Stimulated activated naive CD8-positive, alpha-beta T cell treated with anti-CD3 and anti-CD28 coated beads, Interleukin-15, Interleukin-2, amounts not matched to agents 100 U/mL and 50 U/mL, for 24 hours (primary cell): ENCODE results near the gene PTPRB.

Source experiments
- ATAC-seq: fragments of 150-1000 bp; cut with Tn5 transposase; one replicate; pipeline ENCODE4 v1.10.0; 2021
- DNase-seq: peaks from one replicate; pipeline ENCODE4 v3.0.0; 2021

PTPRB gene

DNA sequence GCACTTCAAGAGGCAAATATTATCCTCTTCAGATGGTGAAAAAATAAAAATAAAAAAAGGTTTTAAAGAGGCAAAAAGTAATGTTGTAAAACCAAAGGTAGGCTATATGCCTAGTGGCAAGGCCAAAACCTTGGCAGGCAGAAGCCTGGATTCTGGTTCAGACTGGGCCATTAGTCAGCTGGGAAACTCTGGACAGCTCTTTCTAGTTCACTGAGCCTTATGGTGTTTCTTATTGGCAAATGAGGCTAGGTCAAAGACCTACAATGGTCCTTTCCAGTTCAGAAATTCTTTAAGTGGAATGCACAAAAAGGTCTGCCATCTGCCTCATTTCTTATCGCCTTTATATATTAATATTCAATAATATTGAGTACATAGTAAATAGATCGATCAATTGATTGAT, 44.6 kb downstream of the PTPRB start:
- no peak for DNase-seq
- no peak for ATAC-seq

DNA sequence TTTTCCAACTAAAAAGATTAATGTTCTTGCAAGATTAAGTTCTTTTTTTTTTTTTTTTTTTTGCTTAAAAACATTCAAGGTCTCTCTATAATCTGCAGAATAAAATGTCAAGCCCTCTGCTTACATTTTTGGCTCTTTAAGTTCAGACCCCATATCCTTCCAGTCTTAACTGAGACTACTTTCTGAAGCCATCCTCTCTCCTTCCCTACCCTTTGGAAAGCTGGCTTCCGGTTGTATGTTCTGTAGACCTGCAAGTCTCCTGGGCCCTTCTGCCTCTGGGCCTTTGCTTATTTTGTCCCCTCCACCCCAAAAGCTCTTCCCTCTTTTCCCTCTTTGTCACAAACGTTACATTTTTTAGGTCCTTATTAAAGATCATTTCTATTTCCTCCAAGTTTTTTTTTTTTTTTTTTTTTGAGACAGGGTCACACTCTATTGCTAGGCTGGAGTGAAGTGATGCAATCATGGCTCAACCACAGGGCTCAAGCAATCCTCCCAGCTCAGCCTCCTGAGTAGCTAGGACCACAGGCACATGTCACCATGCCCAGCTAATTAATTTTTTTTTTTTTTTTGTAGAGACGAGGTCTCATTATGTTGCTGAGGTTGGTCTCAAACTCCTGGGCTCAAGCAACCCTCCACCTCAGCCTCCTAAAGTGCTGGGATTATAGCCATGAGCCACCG, 46.5 kb downstream of the PTPRB start:
- DNase-seq (no peak), ATAC-seq (no peak)

DNA sequence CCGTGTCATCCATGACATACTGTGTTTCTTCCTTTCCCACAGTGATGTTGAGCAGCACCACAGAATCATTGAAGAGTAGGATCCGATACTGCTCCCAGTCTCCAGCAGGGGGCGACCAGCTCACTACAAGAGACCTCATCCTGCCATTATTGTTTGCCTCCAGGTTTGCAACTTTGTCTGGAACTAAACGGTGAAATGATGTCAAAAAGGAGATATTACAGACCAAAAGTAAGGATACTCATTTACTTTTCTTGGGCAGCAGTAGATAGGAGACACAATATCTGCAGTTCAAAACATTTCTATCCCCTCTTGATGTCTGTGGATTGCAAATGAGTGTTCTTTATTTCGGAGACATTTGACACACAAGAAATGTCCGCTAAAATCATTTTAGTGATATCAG, 47.2 kb downstream of the PTPRB start:
- peak; percentile 66 for DNase-seq

DNA sequence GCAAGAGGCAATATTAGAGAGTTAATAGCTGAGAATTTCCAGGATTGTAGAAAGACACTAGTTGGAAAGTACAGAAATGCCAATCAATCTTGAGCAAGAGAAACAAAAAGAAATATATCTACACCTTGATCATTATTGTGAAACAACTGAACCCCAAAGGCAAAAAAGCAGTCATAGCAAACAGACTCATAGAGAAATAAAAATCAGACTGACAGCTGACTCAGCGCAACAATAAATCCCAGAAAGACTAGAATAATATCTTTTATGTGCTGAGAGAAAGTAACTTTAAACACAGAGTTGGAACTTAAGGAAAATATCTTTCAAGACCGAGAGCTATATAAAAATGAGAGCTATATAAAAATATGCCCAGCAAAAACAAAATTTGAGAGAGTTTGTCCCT, 52.9 kb downstream of the PTPRB start:
- DNase-seq, result no peak
- no peak for ATAC-seq

More for the DNA sequence above, 47.2 kb downstream of the PTPRB start:
- ATAC-seq, result no peak

DNA sequence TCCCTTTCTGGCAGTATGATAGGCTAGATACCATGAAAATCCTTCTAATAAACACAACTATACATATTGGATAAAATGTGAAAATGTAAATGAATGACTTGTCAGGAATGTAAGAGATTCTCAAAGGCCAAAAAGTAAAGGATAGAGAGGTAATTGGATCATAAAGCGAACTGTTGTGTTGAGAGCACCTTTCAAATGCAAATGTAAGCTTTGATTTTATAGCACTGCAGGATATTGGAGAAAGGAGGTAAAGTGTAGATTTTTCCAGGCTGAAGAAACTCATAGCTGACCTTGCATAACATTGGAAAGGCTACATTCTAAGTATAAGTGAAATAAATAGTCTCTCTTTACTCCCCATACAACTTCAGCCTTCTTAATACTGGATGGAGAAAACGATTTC, 54.0 kb downstream of the PTPRB start:
- DNase-seq (no peak), ATAC-seq (no peak)

DNA sequence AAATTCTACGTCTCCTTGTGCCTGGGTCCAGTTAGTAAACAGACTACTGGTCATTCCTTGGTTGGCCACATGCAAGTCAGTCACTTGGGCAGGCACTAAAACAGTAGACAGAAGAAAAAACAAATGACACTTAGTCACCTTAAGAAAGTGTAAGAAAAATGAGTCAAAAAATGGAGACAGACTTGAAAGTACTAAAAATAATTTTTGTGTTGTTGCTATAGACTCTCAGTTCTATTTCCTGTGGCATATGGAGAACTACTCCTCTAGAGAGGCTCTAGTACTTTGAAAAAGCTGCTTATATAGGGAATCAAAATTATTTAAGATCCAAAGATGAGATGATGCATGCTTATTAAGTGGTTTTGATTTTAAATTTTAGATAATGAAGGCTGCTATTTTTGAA, 56.0 kb downstream of the PTPRB start:
- ATAC-seq (no peak), DNase-seq (no peak)

DNA sequence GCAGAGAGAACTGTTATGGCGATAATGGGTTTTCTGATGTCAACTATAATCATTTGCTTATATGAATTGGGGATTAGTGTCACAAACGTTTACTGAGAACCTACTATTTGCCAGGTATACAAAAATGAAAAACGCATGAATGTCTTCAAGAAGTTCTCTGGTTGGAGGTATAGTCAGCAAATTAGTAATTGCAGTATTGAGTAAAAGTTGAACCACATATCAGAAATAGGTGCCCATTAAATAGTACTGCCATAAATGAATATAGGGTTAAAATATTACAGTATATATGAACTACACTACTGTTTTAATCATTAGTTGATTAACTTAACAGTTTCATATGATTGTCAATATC, 60.0 kb downstream of the PTPRB start:
- ATAC-seq, result no peak
- DNase-seq, result no peak

DNA sequence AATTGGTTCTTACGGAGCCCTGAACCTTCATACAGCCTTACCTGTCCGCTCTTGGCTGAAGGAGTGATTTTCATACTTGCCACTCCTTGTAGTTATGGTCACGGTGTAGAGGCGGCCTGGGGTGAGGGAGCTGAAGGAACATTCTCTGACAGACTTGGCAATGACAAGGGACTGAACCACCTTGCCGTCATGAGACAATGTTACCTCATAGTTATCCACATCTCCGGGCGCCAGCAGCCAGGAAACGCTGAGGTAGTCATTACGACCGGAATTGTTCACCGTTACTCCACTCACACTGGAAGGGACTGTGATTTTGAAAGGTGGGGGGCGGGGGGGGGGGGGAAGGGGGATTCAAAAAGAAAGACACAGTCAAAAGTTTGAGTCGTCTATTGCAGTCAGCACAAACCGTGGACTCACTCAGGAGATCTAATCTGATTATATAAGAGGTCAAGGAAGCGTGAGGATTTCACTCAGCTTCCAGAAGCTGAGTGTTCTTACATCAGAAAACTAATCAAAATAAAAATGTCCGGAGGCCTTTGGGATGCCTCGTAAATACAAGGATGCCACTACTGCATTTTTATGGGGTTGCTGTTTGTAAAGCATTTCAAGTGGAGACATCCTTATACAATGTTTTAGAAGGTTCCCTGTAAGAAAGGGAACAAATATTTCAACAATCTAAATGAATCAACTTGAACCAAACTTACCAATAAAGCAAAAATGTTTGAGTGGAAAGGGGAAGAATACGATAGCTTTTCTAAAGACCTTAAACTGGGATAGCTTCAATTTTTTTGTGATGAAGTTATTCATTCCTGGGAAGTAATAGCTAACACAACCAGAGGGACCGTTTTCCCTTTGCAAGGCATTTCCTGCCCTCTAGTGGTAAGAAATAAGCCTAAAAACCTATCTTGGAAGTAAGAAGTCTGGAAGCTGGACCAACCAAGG, 60.6 kb downstream of the PTPRB start:
- DNase-seq (no peak), ATAC-seq (no peak)

DNA sequence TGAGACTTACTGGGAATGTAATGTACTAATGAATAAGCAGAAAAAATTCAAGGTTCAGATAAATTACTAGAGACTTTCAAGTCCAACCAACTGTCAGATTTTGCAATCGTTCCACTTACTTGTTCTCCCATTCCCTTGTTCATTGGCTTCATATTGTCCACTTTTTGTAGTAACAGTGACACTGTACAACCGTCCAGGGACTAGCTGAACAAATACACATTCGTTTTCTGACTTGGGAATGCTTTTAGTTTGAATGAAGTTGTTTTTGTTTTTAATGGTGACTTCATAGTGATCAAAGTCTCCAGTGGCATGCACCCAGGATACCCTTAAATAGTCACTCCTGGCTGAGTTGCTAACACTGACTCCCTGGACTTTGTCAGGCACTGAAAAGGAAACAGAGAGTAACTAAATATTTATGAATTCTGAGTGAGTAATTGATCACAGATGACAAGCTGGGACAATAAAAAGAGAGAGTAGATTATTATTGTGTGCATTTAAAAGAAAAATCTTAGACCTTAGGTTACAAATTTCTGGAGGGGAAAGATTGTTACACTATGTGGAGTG, 65.4 kb downstream of the PTPRB start:
- DNase-seq (no peak), ATAC-seq (no peak)

DNA sequence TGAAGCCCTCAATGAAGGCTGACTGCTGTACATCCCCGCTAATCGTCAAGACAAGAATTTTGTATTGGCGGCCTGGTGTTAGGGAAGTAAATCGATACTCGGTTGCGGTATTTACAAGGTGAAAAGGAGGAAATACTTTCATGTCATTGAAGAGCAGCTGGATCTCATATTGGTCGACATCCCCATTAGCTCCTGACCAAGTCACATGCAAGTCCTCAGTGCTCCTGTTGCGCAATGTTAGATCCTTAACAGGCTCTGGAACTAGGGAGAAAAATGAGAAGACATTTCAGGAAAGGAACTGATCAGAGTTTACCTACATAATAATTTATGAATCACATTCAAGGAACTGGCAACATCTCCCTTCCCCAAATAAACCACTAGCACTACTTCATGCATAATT, 66.2 kb downstream of the PTPRB start:
- no peak for ATAC-seq

DNA sequence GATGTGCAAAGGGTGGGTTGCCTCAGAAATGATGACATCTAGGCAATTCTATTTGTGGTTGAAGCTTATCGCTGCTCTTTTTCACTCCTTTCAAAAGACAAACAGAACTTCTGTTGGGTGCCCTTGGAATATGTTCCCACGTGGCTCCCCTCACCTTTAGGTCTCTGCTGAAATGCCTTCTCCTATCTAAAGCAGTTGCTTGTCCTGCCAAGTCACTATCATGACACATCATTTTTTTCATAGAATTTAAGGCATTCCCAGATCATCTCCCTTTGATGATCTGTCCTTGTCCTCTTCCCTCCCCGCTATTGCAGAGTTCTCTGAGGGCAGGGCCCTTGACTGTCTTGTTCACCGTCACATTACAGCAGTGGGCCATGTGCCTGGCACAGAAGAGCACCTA, 75.7 kb downstream of the PTPRB start:
- ATAC-seq (no peak), DNase-seq (no peak)

More for the DNA sequence above, 66.2 kb downstream of the PTPRB start:
- no peak for DNase-seq

DNA sequence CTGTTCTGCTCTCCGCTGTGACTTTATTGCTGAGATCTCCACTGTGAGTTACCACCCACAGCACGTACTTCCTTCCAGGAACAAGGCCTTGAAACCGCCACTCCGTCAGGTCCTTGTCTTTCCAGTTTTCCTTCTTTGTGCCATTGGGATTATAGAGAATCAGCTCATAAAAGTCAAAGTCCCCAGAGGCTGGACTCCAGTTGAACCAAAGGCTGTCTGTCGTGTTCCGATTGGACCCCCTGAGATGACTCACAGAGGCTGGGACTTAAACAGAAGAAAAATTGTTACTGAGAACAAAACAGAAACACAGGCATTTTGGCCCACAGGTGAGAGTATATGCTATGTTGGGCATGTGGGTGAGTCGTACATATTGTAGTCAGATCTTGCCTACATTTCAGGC, 76.6 kb downstream of the PTPRB start:
- no peak for DNase-seq
- no peak for ATAC-seq

DNA sequence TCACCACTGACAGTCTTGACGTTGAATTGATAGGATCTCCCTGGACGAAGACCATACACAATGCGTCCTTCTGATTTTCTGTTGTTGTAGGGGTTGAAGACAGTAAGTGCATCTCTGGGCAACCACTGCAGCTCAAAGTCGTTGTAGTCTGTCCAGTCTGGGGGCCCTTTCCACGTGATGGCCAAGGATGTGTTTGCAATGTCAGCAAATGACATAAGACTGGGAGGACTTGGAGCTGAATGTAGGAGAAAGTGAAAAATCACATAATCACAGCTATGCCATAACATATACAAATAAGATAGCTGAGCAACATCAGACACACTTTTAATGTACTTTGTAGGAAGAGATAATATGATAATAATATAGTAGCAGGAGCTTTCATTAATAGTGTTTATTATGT, 77.8 kb downstream of the PTPRB start:
- ATAC-seq (no peak), DNase-seq (no peak)

DNA sequence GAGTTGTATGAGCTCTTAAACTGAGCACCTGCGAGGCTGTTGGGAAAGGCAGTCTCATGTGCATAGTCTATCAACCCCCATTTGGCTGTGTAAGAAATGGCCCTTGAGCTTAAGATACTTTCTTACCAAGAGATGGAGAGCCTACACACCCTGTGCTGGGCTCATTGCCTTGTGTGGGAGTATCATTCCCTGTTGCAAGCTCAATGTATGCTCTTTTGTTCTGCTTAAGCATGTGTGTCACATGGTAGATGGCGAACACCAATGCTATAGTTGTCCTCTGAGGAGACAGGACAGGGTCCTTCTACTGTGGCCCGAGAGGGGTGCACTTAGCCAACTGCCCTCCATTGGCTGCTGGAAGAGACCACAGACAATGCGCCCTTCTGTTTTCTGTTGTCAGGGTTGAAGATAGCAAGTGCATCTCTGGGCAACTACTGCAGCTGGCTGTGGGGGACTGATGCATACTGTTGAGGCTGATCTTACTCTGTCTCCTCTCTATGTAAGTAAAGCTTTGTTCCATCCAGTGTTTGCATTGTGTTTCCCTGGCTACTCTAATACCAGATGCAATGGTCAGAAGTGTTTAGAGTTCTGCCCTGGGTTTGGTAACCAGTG, 79.5 kb downstream of the PTPRB start:
- DNase-seq, result no peak
- no peak for ATAC-seq

DNA sequence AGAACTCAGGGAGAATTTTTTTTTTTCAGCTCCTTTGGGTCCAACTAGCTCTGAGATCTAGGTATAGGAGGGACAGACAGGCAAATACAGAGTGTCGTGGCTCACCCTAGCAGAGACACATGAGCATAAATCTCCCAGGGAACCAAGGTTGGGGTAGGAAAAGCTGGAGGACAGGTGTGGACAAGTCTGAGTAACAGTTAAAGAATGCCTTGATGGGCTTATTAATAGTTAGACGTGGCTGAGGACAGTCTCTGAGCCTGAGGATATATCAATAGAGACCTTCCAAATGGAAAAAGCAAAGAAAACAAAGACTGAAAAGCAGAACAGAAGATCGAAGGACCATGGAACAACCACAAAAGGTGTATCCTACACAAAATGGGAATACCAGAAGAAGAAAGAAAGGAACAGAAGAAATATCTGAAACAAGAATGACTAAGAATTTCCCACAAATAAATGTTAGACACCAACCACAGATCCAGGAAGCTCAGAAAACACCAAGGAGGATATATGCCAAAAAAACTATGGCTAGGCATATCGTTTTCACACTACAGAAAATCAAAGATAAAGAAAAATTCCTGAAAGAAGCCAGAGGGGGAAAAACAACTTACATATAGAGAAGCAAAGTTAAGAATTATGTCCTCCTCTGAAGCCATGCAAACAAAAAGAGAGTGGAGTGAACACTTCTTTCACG, 80.9 kb downstream of the PTPRB start:
- no peak for DNase-seq
- ATAC-seq, result no peak

DNA sequence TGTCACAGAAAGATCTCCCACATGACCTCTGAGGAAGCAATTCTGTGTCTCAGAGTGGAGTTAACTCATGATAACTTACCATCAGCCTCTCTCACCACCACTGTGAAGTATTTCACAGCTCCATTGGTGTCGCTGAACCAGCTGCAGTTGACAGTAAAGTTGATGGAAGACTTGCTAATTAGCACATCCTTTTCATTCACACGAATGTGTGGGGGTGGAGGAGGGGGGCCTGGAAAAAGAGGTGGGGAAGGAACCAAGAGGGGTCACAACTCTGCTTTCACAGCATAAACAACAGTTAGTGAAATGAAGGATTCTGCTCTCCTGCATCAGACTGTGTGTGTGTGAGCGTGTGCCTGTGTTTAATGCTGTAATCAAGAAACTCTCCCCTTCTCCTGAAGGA, 82.1 kb downstream of the PTPRB start:
- no peak for ATAC-seq

DNA sequence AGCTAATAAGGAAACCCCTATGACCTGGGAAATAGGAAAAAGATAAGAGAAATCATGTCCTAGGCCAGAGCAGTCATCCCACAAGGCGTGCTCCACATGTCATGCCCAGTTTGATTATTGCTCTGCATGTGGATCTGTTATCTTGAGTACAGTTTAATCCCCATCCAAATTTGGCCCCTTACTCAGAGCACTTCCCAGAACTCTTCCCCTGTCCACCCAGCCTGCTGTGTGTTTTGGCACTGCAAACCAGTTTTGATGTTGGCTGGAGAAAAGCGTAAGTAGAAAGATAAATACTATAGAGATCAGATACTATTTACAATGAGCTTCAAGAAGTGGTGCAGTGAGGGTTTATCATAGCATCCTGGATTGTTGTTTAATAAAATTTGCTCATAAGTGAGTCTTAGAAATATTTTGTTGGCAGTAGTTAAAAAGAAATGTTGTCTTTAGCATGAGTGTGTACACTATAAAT, 83.8 kb downstream of the PTPRB start:
- no peak for DNase-seq
- no peak for ATAC-seq

More for the DNA sequence above, 82.1 kb downstream of the PTPRB start:
- DNase-seq, result no peak

DNA sequence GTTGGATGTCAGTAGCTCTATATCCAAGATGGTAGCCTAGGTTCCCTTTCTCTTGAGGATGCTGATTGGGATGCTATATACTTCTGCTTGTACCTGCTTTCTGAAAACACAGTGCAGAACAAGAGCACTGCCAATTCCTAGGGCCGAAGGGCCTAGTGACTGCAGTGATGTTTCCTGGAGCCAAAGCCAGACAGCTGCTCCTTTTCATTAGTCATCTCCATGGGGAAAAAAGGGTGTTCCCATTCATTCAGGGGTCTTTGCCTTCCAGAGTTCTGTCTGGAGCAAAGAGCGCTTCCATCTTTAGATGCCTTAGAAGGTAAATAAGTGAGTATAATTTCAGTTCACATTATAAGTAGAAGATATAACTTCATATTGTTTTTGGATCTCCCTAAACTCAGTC, 85.5 kb downstream of the PTPRB start:
- DNase-seq, result no peak
- ATAC-seq, result no peak

DNA sequence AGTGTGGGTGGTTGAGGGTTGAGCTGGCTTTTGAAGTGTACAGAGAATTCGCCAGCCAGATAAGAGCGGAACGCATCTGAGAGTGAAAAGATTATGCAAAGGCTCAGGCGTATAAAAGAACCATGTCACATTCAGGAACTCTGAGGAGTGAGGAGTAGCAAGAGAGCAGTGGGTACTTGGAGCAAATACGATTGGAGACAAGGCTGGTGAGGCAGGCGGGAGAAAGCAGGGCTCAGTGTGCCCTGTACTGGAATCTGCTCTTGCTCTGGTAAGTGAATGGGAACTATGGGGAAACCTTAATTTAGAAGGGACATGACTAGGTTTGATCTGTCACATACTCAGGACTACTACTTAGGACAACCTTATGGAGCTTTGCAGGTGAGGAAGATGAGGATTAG, 87.0 kb downstream of the PTPRB start:
- DNase-seq (no peak), ATAC-seq (no peak)

DNA sequence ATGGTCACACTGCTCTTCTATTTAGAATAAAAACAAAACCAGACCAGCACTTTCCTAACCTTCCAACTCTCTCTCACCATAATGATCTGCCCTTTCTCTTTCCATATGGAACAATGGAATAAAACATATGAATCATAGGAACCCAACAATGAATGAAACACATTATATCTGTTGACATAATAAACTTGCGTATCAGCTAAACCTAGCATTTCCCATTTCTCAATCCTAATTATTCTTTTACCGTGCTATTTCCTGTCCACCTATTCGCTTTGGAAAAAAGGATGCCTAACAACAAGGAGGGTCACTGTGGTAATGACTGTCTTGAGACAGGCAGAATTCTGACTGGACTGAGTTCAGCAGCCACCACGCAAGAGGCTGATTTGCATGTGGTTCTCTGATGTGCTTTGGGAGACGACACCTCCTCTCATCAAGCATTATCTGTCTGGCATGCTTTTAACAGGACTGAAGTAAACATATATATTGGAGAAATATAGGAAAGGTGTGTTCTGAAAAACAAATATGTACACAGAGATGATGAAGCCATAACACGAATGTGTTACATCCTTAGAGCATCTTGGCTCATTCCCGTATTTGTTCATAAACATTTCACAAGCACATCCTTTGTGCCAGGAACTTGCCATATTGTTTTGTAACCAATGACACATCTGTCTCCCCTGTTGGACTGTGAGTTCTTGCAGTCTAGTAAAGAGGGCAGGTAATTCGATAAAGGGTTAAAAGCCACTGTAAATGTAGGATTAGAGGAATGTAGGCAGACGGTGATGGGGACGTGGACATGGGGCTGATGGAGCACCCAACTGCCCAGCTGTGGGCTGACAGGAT, 87.7 kb downstream of the PTPRB start:
- DNase-seq, result no peak
- ATAC-seq, result no peak

DNA sequence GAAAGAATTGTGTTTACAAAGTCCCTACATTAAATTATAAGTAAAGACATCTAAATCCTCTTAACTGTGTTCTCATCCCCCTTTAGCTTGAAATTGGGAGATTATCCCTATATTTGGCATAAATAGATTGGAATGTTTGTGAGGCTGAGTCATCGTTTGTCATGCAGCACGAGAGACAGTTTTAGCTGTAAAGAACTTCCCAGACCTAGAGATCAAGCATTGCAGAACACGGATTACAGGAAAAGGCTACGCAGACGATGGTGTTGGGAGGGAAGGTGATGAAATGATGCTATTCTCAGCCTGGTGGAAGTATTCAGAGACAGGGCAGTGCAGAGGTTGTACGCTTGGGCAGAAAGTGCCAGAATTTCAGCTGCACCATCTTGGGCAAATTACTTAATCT, 93.8 kb downstream of the PTPRB start:
- DNase-seq (no peak), ATAC-seq (no peak)
